ENCODE measurements around the gene LRIG2.

- TF ChIP-seq, protein P1, sequence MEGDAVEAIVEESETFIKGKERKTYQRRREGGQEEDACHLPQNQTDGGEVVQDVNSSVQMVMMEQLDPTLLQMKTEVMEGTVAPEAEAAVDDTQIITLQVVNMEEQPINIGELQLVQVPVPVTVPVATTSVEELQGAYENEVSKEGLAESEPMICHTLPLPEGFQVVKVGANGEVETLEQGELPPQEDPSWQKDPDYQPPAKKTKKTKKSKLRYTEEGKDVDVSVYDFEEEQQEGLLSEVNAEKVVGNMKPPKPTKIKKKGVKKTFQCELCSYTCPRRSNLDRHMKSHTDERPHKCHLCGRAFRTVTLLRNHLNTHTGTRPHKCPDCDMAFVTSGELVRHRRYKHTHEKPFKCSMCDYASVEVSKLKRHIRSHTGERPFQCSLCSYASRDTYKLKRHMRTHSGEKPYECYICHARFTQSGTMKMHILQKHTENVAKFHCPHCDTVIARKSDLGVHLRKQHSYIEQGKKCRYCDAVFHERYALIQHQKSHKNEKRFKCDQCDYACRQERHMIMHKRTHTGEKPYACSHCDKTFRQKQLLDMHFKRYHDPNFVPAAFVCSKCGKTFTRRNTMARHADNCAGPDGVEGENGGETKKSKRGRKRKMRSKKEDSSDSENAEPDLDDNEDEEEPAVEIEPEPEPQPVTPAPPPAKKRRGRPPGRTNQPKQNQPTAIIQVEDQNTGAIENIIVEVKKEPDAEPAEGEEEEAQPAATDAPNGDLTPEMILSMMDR (conservative IDR thresholded peaks at IDR 0.05 in 1 of 2, IDR thresholded peaks at IDR 0.05 in 1 of 2; ENCODE audit: low read depth in 1 of 2, low read length in 2 of 2): no peak
- TF ChIP-seq EZH2 (IDR thresholded peaks at IDR 0.05; ENCODE audit: low read length, missing control alignments): no peak
Measured at GRCh38 chr1:113140176-113140575, 67.2 kb downstream of the LRIG2 start.
